ENCODE data around the gene ETFA.

- TF ChIP-seq POLR2A (IDR thresholded peaks at IDR 0.05) (no peak), CTCF (IDR thresholded peaks at IDR 0.05) (no peak)
These were observed 24.9 kb downstream of the ETFA start for GRCh38 chr15:76286271-76286879.

Data from sigmoid colon (tissue), 3 donors.